Sigmoid colon (tissue), 4 donors: ENCODE results near the gene ELF1.
"Not testable (repeated sequence)": the region's sequence is repeated elsewhere in the genome, so short reads cannot be mapped to it uniquely, and the experiment has no call there.

Experiments
- EP300 ChIP-seq, 4 donors: sonication (generic); formaldehyde crosslinking; IDR thresholded peaks; one replicate each; pipeline ENCODE4 v1.6.1; 2017; ENCODE audit warnings: antibody characterized with exemption in 4 of 4
- POLR2A ChIP-seq, 2 donors: fragments of 450-650 bp; IDR thresholded peaks; one replicate each; pipeline ENCODE4 v1.6.1; 2016; ENCODE audit warnings: antibody characterized with exemption in 2 of 2, mild to moderate bottlenecking in 2 of 2, moderate library complexity in 2 of 2
- POLR2AphosphoS5 ChIP-seq, 4 donors: sonication (generic); formaldehyde crosslinking; IDR thresholded peaks; one replicate each; pipeline ENCODE4 v1.6.1; 2017; ENCODE audit warnings: antibody characterized with exemption in 4 of 4
- TF ChIP-seq, protein P1 (sequence below), 4 experiments: fragments of 450-650 bp in 3 of 4; fragments of 200-600 bp in 1 of 4; IDR thresholded peaks; one replicate each; pipeline ENCODE4 v1.5.1; 2016 to 2019; ENCODE audit warnings: antibody characterized with exemption in 4 of 4, mild to moderate bottlenecking in 3 of 4, moderate library complexity in 2 of 4

DNA sequence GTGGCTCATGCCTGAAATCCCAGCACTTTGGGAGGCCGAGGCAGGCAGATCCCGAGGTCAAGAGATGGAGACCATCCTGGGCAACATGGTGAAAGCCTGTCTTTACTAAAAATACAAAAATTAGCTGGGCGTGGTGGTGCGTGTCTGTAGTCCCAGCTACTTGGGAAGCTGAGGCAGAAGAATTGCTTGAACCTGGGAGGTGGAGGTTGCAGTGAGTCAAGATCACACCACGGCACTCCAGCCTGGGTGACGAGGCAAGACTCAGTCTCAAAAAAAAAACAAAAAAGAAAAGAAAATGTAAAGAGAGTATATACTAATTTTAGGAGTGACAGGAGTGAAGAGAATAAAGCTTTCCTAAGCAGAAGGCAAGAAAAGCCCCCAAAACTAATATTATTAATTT lies 41.0 kb downstream of the ELF1 start:
- TF ChIP-seq, protein P1, sequence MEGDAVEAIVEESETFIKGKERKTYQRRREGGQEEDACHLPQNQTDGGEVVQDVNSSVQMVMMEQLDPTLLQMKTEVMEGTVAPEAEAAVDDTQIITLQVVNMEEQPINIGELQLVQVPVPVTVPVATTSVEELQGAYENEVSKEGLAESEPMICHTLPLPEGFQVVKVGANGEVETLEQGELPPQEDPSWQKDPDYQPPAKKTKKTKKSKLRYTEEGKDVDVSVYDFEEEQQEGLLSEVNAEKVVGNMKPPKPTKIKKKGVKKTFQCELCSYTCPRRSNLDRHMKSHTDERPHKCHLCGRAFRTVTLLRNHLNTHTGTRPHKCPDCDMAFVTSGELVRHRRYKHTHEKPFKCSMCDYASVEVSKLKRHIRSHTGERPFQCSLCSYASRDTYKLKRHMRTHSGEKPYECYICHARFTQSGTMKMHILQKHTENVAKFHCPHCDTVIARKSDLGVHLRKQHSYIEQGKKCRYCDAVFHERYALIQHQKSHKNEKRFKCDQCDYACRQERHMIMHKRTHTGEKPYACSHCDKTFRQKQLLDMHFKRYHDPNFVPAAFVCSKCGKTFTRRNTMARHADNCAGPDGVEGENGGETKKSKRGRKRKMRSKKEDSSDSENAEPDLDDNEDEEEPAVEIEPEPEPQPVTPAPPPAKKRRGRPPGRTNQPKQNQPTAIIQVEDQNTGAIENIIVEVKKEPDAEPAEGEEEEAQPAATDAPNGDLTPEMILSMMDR (IDR thresholded peaks at IDR 0.05), result not testable (repeated sequence)
- TF ChIP-seq POLR2A, POLR2AphosphoS5, EP300 (IDR thresholded peaks at IDR 0.05): not testable (repeated sequence)
